GM20431 (cell line): Measurements from ENCODE around the gene ZNF28.
"Not testable (repeated sequence)": the region's sequence is repeated elsewhere in the genome, so short reads cannot be mapped to it uniquely, and the experiment has no call there.

Source experiments
- in situ Hi-C: fragments of 300-500 bp; cut with MseI, MboI; formaldehyde crosslinking; loops from one replicate; pipeline ENCODE4 v1.15.0; 2020; ENCODE audit warnings: low sequenced_read_pairs; ENCODE audit not compliant: unreplicated experiment

The ZNF28 gene

DNA sequence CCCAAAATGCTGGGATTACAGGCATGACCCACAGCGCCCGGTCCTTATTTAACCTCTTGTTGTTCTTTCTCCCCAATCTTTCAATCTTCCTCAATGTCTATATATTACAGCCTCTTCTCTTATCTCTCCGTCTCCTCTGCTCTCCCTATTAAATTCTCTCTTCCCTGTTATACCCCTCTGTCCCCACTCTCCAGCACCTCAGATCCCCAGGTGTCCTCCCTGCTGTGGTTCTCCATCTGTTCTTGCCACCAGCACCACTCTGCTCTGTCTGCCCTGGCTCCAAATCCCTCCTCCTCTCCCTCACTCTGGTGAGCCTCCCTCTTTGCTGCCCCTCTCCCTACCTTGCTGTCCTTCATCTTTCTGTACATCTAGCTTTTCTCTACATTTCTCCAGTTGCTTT lies 35.9 kb downstream of the ZNF28 start:
- in situ Hi-C loops, result no loop called here

DNA sequence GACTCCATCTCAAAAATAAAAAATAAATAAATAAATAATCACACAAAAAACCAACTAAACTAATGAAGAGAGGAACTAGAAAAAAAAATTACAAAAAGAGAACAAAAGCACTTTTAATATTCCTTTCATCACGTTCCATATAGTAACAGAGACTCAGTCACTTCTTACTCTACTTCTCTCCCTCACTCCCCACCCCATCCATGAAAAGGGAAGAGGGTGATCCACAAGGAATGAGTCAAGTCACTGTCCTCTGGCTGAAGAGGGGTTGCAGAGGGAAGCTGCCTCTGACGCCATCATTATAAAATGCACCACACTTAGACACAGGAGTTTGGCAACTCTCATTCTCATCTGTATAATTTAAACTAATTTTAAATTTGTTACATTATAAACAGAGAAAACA lies 38.6 kb downstream of the ZNF28 start:
- in situ Hi-C loops, result not testable (repeated sequence)

DNA sequence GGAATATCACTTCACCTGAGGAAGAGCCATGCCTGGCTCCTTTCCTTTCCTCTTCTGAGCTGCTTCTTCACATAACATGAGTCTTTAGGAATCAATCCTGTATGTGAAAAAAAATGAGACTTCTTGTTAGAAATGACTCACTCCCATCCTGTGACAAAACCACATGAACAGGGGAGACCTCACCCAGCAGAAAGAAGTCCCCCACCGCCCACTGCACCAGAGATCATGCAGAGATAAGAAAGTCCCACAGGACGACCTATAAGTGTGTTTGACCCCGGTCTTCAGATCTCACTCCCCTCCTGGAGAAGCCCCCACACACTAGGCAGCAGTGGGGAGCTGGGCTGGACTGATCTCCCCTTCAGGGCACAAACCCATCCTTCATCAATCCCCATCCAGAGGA lies 42.6 kb downstream of the ZNF28 start:
- in situ Hi-C loops, result no loop called here

DNA sequence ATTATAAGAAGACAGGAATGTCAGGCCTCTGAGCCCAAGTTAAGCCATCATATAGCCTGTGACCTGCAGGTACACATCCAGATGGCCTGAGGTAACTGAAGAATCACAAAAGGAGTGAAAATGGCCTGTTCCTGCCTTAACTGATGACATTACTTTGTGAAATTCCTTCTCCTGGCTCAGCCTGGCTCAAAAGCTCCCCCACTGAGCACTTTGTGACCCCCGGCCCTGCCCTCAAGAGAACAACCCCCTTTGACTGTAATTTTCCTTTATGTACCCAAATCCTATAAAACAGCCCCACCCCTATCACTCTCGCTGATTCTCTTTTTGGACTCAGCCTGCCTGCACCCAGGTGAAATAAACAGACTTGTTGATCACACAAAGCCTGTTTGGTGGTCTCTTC lies 65.0 kb downstream of the ZNF28 start:
- in situ Hi-C loops, result not testable (repeated sequence)

DNA sequence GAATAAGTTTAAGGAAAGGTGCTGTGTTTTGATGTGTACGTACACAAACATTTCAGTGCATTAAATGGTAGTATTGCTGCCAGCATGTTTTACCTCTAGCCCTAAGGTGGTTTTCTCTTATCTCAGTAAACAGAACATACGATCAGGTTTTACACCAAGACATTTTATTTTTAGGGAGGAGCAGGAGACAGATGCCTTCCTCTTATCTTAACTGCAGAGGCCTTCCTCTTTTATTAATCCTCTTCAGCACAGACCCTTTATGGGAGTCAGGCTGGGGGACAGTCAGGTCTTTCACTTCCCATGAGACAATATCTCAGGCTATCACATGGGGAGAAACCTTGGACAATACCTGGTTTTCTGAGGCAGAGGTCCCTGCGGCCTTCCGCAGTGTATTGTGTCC lies 71.7 kb downstream of the ZNF28 start:
- in situ Hi-C loops, result no loop called here

DNA sequence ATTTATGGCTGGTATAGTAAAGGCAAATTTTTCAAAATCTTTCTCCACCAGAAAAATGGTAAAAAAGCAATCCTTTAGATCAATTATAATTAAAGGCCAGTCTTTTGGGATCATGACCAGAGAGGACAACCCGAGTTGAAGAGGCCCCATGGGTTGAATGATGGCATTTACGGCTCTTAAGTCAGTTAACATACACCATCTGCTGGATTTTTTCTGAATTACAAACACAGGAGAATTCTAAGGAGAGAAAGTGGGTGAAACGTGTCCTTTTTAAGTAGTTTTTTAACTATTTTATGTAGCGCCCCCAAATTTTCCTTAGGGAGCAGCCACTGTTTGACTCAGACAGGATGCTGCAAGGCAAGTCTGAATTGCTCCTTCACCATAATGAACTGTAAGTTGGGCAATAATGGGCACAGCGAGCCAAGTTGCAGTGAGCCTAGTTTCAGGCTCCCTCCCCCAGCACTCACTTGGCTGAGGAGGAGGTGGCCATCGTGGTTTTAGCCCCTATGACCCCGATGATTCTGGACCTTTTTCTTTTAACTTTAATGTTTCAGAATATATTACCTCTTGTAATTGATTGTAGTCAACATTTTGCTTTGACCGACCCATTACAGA lies 73.0 kb downstream of the ZNF28 start:
- in situ Hi-C loops, result no loop called here
